Upper lobe of left lung (tissue), 6 donors: ENCODE measurements around the gene PAGR1. TPM values are rescaled to one million over a fixed set of nuclear protein-coding genes. Genes with fewer than 3 reads are reported as not detected.
"Not testable (repeated sequence)": the region's sequence is repeated elsewhere in the genome, so short reads cannot be mapped to it uniquely, and the experiment has no call there.

Experiments used
- ATAC-seq, 2 donors: fragments of 200-7000 bp; cut with Tn5 transposase; one replicate each; pipeline ENCODE4 v1.9.1; 2022; ENCODE audit warnings: mild to moderate bottlenecking in 2 of 2, moderate library complexity in 2 of 2; ENCODE audit not compliant: low FRiP score in 2 of 2
- DNase-seq, 2 donors: peaks; one replicate each; pipeline ENCODE4 v3.0.0-alpha.2; 2019 to 2020
- H3K27ac ChIP-seq, 4 donors: fragments of 200-600 bp; sonication (generic); one replicate each; pipeline ENCODE4 v1.5.1; 2016 to 2019
- H3K27me3 ChIP-seq, 4 donors: fragments of 200-600 bp; sonication (generic); one replicate each; pipeline ENCODE4 v1.5.1; 2017 to 2019
- H3K36me3 ChIP-seq, 4 donors: fragments of 200-600 bp; sonication (generic); one replicate each; pipeline ENCODE4 v1.5.1; 2016 to 2019
- H3K4me1 ChIP-seq, 4 donors: fragments of 200-600 bp; sonication (generic); one replicate each; pipeline ENCODE4 v1.5.1; 2018 to 2019
- H3K4me3 ChIP-seq, 4 donors: fragments of 200-600 bp; sonication (generic); one replicate each; pipeline ENCODE4 v1.5.1; 2017 to 2019; ENCODE audit warnings: mild to moderate bottlenecking in 2 of 4, moderate library complexity in 1 of 4
- H3K9me3 ChIP-seq, 4 donors: fragments of 200-600 bp; sonication (generic); one replicate each; pipeline ENCODE4 v1.5.1; 2018 to 2019
- EP300 ChIP-seq, 4 donors: sonication (generic); formaldehyde crosslinking; IDR thresholded peaks; one replicate each; pipeline ENCODE4 v1.5.1; 2017; ENCODE audit warnings: antibody characterized with exemption in 4 of 4, control low read depth in 2 of 4
- POLR2A ChIP-seq, 4 donors: fragments of 450-650 bp; IDR thresholded peaks; one replicate each; pipeline ENCODE4 v1.5.1; 2016 to 2017; ENCODE audit warnings: antibody characterized with exemption in 4 of 4, mild to moderate bottlenecking in 2 of 4
- POLR2AphosphoS5 ChIP-seq, 2 donors: sonication (generic); formaldehyde crosslinking; IDR thresholded peaks; one replicate each; pipeline ENCODE4 v1.5.1; 2017; ENCODE audit warnings: antibody characterized with exemption in 2 of 2
- WGBS, 2 donors: methylation state at CpG; one replicate each; pipeline ENCODE4 v1.1.5; 2017 to 2018; 5-methylcytosine and 5-hydroxymethylcytosine counted together
- total RNA-seq, 6 donors: library from RNA; depleted of rRNA in 4 of 6; stranded (reverse); fragments of >200 nt in 4 of 6; gene quantifications; one replicate each; pipeline versions ENCODE4 v1.1.0 to v1.2.1, GENCODE V29; 2016 to 2021
- TF ChIP-seq, protein P1 (sequence below), 6 experiments: fragments of 450-650 bp in 4 of 6; fragments of 200-600 bp in 2 of 6; sonication (generic) in 2 of 6; IDR thresholded peaks; one replicate each; pipeline ENCODE4 v1.5.1; 2016 to 2019; ENCODE audit warnings: antibody characterized with exemption in 6 of 6
- donor health status: DM: no; HTN: no; CAD: no; lungs with moderate emphysema.
- donor health status: DM: no; HTN: yes; CAD: no; lungs with severe emphysema.

Gene PAGR1
- total RNA-seq, 6 donors from 2014 or later: 22.6 to 49.5 (median 34.6) TPM

DNA sequence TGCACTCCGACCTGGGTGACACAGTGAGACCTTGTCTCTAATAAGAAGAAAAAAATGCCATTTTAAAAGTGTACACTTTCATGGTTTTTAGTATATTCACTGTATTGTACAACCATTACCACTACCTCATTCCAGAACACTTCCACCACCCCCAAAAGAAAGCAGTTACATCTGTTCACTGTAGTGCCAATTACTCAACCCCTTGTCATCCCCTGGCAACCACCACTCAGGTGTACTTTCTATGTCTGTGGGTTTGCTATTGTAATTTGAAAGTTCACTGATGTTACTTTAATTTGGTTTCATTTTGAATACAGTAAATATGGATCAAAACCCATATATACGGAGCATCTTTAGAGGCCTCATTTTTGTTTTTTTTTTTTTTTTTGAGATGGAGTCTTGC is 31.8 kb upstream of the PAGR1 start:
- Histone ChIP-seq H3K9me3 (no peaks in the 10 kb centered on the region), H3K36me3 (no peaks in the 10 kb centered on the region), H3K27ac (no peak overlapping the region), H3K27me3 (no peaks in the 10 kb centered on the region), H3K4me1 (peaks cover 0 to 13% (median 2%) of the 10 kb centered on the region in 4 donors), H3K4me3 (no peak overlapping the region)
- ATAC-seq (no peak), DNase-seq (peak in 1 of 2 donors; percentile 45)
- TF ChIP-seq POLR2A (IDR thresholded peaks at IDR 0.05): no peak
- TF ChIP-seq, protein P1, sequence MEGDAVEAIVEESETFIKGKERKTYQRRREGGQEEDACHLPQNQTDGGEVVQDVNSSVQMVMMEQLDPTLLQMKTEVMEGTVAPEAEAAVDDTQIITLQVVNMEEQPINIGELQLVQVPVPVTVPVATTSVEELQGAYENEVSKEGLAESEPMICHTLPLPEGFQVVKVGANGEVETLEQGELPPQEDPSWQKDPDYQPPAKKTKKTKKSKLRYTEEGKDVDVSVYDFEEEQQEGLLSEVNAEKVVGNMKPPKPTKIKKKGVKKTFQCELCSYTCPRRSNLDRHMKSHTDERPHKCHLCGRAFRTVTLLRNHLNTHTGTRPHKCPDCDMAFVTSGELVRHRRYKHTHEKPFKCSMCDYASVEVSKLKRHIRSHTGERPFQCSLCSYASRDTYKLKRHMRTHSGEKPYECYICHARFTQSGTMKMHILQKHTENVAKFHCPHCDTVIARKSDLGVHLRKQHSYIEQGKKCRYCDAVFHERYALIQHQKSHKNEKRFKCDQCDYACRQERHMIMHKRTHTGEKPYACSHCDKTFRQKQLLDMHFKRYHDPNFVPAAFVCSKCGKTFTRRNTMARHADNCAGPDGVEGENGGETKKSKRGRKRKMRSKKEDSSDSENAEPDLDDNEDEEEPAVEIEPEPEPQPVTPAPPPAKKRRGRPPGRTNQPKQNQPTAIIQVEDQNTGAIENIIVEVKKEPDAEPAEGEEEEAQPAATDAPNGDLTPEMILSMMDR (IDR thresholded peaks at IDR 0.05): no peak
- WGBS, 2 donors: 76 to 89% methylated on average over 2 of the region's 2 CpGs

DNA sequence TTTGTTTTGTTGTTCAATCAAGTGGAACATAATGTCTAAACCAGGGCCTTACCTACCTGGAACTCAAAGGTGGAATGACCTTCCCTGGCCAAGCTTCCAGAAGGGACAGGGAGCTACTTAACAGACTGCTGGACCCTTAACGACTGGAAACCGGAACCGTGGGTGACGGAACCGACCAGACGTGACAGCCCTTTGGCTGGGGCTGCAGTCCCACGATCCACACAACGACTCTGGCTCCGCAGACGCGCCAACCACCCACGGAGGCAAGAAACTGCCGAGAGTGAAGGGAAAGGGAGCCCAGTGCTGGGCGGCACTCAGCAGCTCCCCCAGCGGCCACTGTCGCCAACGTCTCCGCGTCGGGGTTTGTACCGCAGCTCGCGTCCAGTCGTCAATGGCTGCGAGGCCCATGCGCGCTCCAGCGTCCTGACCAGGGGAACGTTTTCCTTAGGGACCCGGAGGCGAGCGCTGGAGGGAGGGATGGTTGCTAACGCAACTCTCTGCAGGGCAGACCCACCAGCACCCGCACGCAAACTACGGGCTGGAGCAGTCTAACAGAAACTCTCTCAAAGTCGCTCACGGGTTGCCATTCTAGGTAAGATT is 31.0 kb upstream of the PAGR1 start:
- peak; percentile 68 to 94 for DNase-seq
- WGBS, 2 donors: 36 to 48% methylated on average over 23 to 38 of the region's 38 CpGs
- TF ChIP-seq POLR2A (IDR thresholded peaks at IDR 0.05): no peak
- TF ChIP-seq, protein P1 (IDR thresholded peaks at IDR 0.05): peak; percentile 73 to 79 (median 76)
- peak; percentile 74 to 95 for ATAC-seq
- Histone ChIP-seq H3K9me3 (no peaks in the 10 kb centered on the region), H3K27ac (peak overlapping the region in 1 of 4 donors; percentile 11), H3K36me3 (no peaks in the 10 kb centered on the region), H3K4me1 (peaks cover 6 to 21% (median 8%) of the 10 kb centered on the region in 4 donors), H3K27me3 (no peaks in the 10 kb centered on the region), H3K4me3 (peak overlapping the region in 2 of 4 donors; percentile 23 to 27)

DNA sequence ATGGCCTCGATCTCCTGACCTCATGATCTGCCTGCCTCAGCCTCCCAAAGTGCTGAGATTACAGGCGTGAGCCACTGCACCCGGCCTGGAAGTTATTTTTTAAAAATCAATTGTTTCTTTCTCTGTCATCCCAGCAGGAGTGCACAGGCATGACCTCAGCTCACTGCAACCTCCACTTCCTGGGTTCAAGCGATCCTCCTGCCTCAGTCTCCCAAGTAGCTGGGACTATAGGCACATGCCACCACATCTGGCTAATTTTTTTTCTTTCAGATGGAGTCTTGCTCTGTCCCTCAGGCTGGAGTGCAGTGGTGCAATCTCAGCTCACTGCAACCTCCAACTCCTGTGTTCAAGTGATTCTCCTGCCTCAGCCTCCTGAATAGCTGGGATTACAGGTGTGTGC is 28.8 kb upstream of the PAGR1 start:
- H3K4me3 ChIP-seq, H3K27me3 ChIP-seq, H3K9me3 ChIP-seq, H3K27ac ChIP-seq, ATAC-seq, H3K36me3 ChIP-seq, DNase-seq: not testable (repeated sequence)
- peaks cover 17 to 36% (median 18%) of the 10 kb centered on the region in 4 donors for H3K4me1 ChIP-seq
- 77% methylated on average over 4 of the region's 4 CpGs for WGBS, 2 donors

DNA sequence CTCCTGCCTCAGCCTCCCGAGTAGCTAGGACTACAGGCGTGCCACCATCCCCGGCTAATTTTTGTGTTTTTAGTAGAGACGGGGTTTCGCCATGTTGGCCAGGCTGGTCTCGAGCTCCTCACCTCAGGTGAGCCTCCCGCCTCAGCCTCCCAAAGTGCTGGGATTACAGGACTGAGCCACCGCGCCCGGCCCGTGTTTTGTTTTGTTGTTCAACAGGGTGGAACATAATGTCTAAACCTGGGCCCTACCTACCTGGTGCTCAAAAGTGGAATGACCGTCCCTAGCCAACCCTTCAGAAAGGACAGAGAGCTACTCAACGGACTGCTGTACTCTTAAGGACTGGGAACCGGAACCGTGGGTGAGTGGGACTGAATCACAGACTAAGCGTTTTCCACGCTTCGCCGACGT is 26.2 kb upstream of the PAGR1 start:
- Histone ChIP-seq H3K4me3 (peak overlapping the region; percentile 23 to 86 (median 84)), H3K4me1 (peaks cover 17 to 32% (median 18%) of the 10 kb centered on the region in 4 donors), H3K9me3 (no peaks in the 10 kb centered on the region), H3K27ac (peak overlapping the region; percentile 89 to 93 (median 90)), H3K27me3 (no peaks in the 10 kb centered on the region), H3K36me3 (no peaks in the 10 kb centered on the region)
- TF ChIP-seq POLR2AphosphoS5 (IDR thresholded peaks at IDR 0.05): no peak
- TF ChIP-seq, protein P1 (IDR thresholded peaks at IDR 0.05): no peak
- no peak for TF ChIP-seq EP300 (IDR thresholded peaks at IDR 0.05)
- TF ChIP-seq POLR2A (IDR thresholded peaks at IDR 0.05): no peak
- 67 to 92% methylated on average over 6 to 20 of the region's 20 CpGs for WGBS, 2 donors
- ATAC-seq: peak; percentile 13 to 54
- peak in 1 of 2 donors; percentile 60 for DNase-seq

DNA sequence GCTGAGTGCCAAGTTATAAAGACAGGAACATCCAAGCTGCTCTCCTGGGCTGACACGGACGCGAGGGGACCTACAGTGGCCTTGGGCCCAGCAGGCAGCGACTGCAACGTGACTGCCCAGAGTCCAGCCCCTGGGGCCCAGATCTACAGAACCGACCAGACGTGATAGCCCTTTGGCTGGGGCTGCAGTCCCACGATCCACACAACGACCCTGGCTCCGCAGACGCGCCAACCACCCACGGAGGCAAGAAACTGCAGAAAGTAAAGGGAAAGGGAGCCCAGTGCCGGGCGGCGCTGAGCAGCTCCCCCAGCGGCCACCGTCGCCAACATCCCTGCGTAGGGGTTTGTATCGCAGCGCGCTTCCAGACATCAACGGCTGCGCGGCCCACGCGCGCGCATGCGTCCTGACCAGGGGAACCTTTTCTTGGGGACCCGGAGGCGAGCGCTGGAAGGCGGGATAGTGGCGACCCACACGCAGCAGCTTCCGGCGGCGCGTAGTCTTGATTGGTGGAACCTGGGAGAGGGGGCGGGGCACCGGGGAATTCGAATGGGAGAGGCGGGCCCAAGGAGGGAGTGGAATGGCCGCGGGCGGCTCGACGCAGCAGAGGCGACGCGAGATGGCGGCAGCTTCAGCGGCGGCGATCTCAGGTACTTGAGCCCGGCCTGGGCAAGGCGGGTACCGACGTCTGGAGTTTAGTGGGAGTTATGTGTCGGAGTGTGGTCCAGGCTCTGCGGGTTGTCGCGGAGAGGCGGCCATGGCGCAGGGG is 25.6 kb upstream of the PAGR1 start, which contains the start of gene KIF22:
KIF22 (plus strand) TSS at position 569 of the 766 bp plus-strand sequence; CDS start at position 578, 9 bp downstream.
- DNase-seq: peak; percentile 99 to 100
- H3K4me3 ChIP-seq: peak within 1 kb of the TSS; percentile 83 to 89 (median 86)
- no peaks in the 10 kb centered on the region for H3K36me3 ChIP-seq
- peak; percentile 99 for ATAC-seq
- H3K4me1 ChIP-seq: peaks cover 16 to 26% (median 17%) of the 10 kb centered on the region in 4 donors
- 0 to 1% methylated on average over 30 to 58 of the region's 67 CpGs for WGBS, 2 donors
- no peaks in the 10 kb centered on the region for H3K27me3 ChIP-seq
- peak within 1 kb of the TSS; percentile 89 to 93 (median 90) for H3K27ac ChIP-seq
- H3K9me3 ChIP-seq: no peaks in the 10 kb centered on the region
- peak in 3 of 4 donors; percentile 28 to 87 (median 78) for TF ChIP-seq POLR2A (IDR thresholded peaks at IDR 0.05)
- peak; percentile 68 to 93 for TF ChIP-seq POLR2AphosphoS5 (IDR thresholded peaks at IDR 0.05)
- TF ChIP-seq, protein P1 (IDR thresholded peaks at IDR 0.05): peak; percentile 56 to 94 (median 91)
- no peak for TF ChIP-seq EP300 (IDR thresholded peaks at IDR 0.05)
